GM21381 (cell line): ENCODE data around the gene ARMC3.
"Not testable (repeated sequence)": the region's sequence is repeated elsewhere in the genome, so short reads cannot be mapped to it uniquely, and the experiment has no call there.

Source experiments
- ATAC-seq: cut with Tn5 transposase; IDR thresholded peaks from one replicate; pipeline ENCODE4 v1.9.1; 2021; ENCODE audit warnings: mild to moderate bottlenecking, moderate library complexity; ENCODE audit not compliant: unreplicated experiment

ARMC3 gene

GRCh38 chr10:23038172-23038571 lies 110.3 kb downstream of the ARMC3 start:
- ATAC-seq: no peak

DNA sequence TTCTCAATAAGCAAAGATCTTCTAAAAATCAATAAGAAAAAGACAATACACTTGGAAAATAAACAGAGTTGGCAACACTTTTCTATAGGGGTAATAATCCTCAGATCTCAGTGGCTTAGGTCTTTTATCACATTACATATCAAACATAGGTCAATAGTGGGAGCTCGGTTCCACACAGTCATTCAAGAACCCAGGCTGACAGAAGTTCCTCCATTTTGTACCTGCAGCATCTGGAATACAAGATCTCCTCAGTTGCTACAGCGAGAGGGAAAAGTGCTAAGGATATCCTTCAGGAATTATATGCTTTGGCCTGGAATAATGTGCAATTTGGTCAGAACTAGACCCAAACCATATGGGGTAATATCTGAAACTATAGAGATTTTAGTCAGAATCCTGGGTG lies 112.1 kb downstream of the ARMC3 start:
- no peak for ATAC-seq

DNA sequence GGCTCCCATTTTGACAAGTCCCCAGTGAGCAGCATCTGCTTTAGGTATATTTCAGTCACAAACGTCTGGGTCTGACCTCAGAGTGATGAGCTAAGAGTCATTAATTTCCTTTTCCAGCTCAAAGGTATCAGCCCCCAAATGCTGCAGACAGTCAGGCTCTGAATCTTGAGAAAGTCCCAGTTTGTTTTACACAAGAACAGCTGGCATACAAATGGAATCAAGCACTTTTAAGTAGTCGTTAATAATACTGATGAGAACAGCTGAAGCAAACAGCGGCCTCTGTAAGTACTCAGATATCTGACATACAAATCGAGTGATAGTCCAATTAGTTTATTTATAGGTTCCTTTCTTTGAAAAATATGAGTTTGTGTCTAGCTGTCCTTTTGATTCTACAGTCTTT lies 118.2 kb downstream of the ARMC3 start:
- no peak for ATAC-seq

- ATAC-seq: no peak
These were observed 119.6 kb downstream of the ARMC3 start for GRCh38 chr10:23047201-23048050.

DNA sequence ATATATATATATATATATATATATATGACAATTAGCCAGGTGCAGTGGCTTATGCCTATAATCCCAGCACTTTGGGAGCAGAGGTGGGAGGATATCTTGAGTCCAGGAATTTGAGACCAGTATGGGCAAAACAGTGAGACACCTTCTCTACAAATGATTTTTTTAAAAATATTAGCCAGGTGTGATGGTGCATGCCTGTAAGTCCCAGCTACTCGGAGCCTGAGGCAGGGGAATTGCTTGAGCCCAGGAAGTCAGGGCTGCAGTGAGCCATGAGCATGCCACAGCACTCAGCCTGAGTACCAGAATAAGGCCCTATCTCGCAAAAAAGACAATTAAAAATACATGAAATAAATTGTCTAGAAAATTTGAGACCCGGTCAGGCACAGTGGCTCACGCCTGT lies 120.3 kb downstream of the ARMC3 start:
- ATAC-seq: no peak

DNA sequence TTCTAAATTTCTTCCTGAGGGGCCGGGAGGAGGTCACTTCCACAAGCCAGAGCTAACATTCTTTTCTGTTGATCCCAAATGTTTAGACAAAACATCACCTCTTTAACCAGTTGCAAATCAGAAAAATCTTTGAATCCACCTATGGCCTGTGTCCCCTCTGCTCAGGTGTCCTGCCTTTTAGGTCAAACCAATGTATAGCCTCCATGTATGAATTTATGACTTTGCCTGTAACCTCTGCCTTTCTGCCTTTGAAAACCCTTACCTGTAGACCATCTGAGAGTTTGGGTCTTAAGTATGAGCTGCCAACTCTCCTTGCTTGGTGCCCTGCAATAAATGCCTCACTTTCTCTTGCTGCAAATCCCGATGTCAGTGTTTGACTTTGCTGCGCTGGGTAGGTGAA lies 123.4 kb downstream of the ARMC3 start:
- ATAC-seq: no peak

- ATAC-seq: no peak
These were observed 124.0 kb downstream of the ARMC3 start for GRCh38 chr10:23051855-23052331.

DNA sequence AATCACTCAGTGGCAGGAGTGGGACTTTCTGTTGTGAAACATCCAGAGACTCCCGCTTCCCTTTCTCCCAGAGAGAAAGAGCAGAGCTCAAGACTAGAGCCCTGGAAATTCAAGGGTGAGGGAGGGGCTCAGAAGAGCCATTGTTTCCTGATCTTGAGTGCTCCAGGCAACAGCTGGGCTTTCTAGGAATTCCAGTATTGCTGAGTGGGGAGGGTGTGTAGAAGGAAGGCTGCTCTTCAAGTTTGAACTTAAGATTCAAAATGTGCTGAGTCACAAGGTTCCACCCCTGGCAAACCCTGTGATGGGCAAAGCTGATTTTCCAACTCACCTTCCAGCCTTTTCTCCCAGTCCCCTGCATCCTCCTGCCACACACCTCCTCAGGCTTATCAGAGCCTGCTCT lies 125.2 kb downstream of the ARMC3 start:
- no peak for ATAC-seq

GRCh38 chr10:23055424-23056185 lies 127.8 kb downstream of the ARMC3 start:
- ATAC-seq: no peak

DNA sequence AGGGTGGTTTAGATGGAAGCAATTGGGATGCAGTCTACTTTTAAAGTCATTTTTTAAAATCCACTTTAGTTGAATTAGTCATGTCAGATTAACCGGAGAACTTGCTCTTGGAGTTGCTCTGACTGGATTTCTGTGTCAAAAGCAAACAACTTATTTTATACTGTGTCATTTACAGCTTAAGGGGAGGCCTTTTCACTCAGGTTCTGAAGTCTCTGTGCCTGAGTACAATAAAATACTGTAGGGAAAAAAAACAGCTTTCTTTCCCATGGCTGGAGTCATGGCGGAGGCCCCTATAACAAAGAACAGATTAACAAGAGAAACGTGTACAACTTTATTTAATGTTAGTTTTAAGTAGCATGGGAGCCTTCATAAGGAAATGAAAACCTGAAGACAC lies 128.3 kb downstream of the ARMC3 start:
- ATAC-seq: no peak

- no peak for ATAC-seq
These were observed 130.5 kb downstream of the ARMC3 start for GRCh38 chr10:23058366-23058765.

GRCh38 chr10:23060918-23061317 lies 133.1 kb downstream of the ARMC3 start:
- no peak for ATAC-seq

GRCh38 chr10:23063045-23063972 lies 135.5 kb downstream of the ARMC3 start:
- ATAC-seq: no peak

DNA sequence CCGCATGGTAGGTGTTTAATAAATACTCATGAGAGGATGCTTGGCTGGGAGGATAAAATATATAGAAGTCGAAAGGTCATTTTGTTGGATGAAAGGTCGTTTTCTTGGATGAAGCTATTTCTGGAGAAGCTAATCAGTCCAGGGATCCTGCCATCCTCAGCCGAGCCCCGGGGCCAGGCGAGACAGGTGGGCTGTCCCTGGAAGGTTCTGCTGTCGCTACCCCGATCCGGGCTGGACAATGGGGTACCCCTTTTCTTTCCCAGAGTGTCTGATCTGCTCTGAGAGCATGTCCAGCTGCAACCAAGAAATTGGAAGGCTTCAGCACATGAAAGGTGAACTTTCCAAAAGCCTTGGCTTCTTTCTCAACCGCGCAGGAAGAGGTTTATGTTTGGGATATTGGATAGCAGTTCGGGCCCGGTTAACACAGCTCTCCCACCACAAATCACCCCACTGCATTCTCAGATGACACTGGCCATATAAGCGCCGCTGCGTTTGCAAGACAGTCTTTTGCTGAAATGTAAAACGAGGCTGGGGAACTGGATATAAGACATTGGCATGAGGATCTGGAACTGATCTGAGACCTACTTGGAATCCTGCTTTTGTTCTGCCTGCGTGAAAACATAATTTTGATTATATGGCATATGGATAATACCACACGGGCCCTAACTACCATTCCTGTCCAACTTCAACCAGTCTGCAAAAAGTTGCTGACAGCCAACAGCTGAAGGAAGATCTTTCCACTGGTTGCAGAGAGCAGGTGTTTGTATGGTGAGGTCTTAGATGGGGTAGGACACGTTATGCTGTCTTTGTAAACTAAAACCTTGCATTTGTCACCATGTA lies 136.3 kb downstream of the ARMC3 start:
- no peak for ATAC-seq

DNA sequence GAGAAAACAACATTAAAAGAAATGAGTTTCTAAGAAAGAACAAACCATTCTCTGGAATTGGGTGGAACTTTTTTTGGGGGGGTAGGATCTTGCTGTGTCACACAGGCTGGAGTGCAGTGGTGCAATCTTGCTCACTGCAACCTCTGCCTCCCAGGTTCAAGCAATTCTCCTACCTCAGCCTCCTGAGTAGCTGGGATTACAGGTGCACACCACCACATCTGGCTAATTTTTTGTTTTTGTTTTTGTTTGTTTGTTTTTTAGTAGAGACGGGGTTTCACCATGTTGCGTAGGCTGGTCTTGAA lies 136.9 kb downstream of the ARMC3 start:
- not testable (repeated sequence) for ATAC-seq

GRCh38 chr10:23065181-23065948 lies 137.5 kb downstream of the ARMC3 start:
- no peak for ATAC-seq

GRCh38 chr10:23067337-23067736 lies 139.5 kb downstream of the ARMC3 start:
- ATAC-seq: no peak

- ATAC-seq: peak; percentile 44
These were observed 140.3 kb downstream of the ARMC3 start for GRCh38 chr10:23067939-23068775.
